ENCODE data around the gene ATP10B.

The ATP10B gene

DNA sequence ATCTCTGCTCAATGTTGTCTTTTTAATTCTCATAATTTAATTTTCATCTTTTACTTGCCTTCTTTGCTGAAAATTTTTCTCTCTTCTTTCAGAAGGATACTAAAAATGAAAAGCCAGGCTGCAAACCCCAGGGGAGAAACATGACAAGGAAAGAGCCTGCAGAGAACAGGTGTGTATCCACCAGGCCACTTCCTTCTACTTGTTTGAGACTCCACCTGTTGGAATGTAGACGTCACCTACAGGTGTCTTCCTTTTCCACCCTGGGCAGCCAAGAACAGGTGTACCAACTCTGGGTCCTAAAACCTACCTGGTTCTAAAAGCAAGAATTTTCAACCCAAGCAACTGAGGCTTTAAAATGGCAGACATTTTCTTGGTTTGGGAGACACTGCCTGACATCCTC is 166.8 kb downstream of the ATP10B start:
- no peak for DNase-seq

DNA sequence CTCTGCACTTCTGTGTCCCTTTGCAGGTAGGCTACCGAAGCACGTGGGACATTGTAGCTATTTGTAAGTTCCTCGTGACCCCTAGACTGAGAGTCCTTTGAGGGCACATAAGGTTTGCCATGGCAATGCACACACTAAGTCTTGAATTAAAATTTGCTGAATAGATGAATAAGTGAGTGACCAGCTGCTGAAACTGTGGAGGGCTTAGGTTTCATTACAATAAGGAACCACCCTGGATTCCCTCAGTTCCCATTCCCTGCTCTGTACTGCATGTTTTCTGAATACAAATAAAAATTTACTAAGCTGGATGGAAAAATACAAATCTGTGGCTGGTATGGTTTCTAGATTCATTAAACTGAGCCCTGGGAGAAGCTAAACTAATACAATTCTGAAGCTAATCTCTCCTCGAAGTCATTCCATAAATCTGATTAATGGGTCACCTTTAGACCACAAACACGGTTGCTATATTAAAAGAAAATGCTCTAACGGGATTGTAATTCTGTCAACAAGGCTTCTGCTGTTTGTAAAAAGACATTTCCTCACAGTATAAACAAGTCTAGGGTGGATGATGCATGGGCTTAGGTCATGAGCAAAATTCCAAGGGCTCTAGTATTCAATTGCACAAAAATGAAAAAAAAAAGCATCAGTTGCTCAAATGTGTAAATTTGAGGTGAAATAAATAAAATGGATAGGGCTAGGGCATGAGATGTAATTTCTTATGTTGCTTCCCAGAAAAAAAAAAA is 172.3 kb downstream of the ATP10B start:
- DNase-seq, result peak; percentile 12

DNA sequence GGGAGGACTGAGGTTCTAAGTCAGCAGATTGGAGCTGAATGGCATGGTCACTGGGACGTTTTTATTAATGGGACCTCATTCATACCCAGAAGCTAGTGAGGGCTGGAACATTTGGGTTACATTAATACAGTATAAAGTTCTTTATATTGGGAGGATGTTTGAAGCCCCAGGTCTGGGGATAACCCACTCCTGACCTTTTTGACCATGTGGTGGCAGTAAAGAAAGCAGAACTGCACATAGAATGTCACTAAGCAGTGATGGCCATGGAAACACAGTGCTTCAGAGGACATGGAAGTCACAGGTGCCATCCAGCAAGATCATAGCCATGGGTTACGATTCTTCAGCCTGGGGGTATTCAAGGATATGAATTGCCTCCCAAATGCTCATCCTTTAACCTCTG is 176.0 kb downstream of the ATP10B start:
- DNase-seq, result peak; percentile 22

DNA sequence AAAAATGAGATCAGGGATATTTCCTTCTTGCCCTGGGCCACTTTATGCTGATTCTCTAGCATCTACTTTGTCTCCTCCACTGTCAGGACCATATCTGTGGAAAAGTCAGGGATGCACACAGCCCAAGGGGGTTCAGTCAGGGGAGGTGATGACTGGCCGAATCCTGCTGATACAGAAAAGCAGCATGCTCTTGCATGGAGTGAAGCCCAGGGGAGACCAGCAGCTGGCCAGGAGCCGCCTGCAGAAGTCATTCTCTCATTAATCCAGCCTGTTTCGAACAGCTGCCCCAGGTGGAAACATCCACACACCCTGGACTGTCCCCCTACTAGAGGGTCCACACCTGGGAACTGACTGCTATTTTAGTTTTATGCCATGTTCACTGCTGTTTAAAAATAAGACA is 177.1 kb downstream of the ATP10B start:
- no peak for DNase-seq

DNA sequence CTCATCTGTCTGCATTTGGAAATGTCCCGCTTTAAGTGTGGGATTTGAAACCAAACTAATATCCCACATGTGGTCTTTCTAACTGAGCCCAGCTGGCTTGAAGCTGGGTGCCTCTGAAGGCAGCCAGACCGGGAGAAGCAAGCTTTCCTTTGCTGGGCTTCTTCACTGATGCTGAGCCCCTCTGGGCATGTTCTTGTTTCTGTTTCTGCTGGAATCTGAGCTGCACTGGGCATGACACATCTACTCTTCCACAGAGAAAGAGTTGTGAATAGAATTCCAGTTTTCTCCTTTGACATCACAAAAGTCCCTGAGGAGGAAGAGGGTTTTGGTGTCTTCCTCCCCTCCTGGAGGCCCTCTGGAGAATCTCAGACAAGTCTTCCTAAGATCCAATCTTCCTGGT is 179.5 kb downstream of the ATP10B start:
- DNase-seq, result no peak

DNA sequence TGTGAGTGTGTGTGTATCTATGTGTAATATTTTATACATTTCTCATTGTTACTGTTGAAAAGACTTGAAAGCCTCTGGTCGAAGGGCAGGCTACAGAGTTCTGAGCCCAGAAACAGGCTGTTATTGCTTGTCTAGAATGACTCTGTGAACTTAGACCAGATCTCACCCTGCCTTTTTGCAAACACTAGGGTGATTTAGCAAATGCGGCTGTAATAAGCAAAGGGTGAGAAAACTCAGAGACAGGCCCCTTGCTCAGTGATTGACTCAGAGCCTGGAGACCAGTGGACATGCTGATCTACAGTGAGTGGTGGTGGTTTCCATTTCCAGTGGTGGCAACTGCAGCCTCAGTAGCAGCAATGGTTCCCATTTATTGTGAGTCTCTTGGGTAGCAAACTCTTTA is 183.7 kb downstream of the ATP10B start:
- no peak for DNase-seq

DNA sequence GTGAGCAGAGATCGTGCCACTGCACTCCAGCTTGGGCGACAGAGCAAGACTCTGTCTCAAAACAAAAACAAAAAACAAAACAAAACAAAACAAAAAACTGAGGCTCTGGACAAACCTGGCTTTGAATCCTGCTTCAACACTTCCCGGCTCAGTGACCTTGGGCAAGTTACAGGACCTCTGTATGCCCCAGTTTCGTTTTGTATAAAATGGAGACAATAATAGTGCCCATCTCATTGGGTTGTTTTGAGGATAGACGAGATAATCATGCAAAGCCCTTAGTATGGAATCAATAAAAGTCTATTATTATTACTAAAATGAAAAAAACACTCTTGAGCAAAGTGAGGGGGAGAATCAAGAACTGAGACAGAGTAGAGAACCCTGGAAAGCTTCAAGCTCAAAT is 184.9 kb downstream of the ATP10B start:
- DNase-seq, result no peak

DNA sequence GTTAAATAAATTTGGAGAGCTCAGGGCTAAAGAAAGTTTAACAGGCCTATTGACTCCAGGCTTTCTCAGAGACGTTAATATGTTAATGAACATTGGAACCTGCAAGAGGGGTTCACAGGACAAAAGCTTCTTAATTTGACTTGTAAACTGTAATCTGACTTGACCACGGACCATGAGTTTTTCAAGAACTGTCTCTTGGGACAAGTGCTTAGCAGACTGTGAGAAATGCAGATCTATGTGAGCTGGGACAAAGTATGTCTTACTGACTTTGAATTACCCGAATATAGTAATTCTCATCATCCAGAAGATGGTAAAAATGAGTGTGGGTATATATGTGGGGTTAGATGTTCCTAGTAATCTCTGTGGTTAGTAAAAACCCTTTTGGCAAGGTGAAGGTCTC is 186.6 kb downstream of the ATP10B start:
- DNase-seq, result no peak

DNA sequence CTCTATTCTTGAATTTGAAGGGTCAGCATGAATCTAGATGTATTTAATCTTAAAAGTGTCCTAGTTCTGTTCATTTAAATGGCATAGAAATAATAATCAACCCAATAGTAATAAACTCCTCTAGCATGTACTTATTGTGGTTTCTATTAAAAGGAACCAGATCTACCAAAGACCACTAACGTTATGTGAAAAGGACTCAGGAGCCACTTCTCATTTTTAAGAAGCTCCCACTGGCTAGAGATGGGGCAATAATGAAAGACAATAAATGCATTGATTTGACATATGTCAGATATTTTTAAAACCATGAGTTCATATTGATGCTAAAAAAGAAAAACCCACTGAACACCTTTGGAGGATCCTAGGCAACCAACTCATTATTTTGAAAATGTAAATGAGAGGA is 191.9 kb downstream of the ATP10B start:
- no peak for DNase-seq

DNA sequence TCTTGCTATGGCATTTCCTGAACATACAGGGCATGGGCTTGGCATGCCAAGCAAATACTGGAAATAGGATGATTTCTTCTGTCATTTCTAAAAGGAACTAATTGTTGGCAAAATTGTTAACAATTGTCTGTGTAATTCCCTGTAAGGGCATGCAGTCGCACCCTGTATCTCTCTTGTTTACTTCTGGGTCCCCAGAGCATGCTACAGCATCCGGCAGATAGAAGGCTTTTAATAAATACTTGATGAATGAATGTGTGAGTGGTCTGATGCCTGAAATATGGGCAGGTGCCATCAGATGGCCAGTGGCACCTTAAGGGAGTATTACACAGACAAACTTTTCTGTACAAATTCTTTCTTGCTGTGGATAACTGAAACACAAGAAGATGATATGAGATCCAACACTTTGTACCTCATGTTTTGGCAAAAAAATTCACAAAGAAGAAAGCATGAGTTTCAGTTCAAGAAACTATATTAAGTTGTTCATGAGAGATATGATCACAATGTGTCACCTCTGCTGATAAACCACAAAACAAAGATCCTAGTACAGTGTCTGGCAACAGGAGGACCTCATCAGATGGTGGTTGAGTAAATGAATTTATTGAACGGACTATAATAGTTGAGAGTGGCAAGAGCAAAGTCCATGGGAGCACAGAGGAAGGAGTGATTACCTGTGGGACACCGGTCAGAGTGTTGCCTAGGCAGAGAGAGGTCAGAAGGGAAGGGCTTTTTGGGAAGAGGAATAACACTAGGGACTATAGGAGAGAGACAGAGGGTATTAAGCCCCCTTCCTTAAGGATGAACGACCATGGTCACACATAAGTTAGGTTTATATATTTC is 194.2 kb downstream of the ATP10B start:
- no peak for DNase-seq

DNA sequence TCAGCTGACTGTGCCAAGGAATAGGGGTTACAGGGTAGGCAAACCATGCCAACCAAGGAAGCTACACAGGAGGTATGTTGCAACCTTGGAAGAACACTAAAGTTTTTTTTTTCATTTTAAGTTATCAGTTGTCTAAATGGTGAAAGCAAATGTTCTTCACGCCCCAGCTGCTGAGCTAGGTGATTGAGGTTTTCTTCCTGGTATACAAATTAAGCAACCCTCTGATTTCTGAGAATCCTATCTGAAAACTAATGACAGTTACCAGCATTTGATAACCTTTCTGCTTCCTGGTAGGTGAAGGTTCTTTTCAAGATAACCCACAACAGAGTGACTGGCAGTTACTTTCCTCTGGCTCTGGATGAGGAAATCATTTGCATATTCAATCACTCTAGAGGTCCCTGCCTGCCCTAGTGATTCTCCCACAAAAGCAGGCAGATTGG is 194.9 kb downstream of the ATP10B start:
- DNase-seq, result no peak

DNA sequence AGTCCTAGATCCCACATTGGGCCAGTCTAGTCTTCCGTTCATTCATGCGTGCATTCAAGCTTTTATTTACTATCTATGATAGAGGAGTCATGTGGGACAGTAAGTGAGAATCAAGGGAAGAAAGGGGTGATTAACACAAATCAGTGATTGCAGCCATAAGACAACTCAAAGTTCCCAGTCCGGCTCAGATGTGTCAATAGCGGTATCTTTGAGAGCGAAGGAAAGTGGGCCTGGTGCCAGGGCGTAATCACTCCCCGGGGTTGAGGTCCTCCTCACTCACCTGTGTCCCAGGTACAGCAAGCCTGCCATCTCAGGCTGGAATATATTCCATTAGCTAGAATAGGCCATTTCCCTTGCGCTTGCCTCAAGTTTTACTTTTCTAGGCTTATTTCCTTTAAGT is 196.3 kb downstream of the ATP10B start:
- DNase-seq, result no peak

DNA sequence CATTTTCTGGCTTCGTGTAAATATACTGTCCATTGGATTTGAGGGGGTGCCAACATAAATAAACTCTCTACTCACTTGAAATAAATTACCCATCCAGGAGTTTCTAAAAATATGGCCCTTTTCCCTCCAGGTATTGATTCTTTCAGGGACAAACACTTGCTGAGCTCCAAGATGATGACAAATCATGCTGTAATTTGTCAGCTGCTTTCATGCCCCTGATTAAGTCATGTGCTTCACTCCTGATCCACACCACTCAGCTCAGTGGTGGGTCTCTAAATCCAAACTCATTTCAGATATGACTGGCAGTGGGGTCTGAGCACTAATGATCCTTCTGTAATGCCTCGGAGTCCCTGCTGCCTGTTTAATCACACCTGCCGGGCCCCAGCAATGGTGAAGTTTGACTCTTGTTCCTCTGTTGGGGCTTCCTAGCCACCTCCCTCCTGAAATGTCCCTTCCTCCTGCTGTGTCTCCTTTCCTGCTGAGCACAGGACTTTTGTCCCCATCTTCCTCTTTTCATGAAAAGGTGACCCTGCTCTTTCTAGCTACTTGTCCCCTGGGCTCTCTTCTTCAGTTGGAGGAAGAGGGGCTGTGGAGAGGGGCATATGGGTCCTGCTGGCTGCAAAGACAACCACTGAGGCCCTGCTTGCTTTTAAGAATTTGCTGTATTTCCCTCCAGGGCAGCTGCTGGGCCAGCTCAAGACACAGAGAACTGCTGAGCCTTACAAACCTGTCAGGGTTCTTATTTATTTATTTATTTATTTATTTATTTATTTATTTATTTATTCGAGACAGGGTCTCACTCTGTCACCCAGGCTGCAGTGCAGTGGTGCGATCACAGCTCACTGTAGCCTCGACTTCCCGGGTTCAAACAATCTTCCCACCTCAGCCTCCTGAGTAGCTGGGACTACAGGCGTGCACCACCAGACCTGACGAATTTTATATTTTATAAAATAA is 200.0 kb downstream of the ATP10B start:
- no peak for DNase-seq

DNA sequence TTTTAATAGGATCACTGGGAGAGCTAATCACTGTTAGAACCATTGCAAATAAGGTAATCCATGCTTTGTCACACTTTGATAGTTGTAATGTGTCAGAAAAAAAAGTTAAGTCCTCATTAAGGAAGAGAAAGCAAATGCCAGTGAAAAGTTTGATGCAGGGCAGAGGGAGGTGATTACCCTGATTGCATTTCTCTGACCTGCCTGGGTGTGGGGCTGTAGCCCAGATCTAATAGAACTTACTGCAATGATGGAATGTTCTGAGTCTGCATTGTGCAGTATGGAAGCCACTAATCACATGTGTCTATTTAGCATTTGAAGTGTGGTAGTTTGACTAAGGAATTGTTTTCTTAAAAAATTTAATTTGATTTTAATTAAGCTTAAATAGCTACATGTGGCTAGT is 202.7 kb downstream of the ATP10B start:
- peak; percentile 33 for DNase-seq

DNA sequence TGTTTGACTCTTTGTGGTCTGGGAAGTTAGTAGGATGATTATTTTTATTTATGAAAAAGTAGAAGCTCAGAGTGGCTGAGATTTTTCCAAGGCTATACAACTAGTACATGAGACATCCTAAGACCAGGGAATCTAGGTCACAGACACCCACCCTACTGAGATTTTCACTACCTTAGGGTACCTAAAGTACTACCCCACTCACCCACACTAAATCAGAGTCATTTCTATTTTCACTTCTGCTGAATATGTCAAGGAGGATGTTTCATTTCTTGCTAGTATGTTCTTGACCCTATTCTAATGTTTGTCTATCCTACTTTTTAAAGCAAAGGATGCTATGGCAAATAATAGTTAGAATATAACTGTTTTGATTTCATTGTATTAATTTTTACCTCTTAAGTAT is 206.0 kb downstream of the ATP10B start:
- no peak for DNase-seq

DNA sequence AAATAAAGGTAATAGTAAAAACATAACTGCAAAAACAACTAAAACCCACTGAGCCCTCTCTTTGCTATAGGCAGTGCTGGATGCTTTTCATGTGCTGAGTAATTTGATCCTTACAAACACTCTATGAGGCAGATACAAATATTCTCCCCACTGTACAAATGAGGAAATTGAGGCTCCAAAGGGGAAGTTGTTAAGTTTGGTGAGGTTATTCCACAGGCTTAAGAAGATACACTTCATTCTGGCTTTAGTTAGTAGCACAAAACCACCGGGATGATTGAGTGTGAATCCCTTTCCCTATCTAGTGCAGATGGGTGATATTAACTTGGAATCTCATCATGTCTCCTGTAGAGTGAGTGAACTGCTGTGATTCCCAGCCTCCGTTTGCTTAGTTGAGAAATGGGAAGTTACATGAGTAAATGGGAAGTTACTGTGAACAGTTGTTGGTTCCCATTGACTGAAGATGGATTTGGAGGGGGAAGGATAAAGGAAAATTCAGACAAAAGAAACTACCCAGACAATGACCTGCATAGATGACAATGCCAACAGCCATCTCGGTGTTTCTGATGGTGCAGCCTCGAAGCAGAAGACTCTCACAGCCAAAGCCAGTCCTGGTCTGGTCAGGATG is 208.3 kb downstream of the ATP10B start:
- peak; percentile 63 for DNase-seq

DNA sequence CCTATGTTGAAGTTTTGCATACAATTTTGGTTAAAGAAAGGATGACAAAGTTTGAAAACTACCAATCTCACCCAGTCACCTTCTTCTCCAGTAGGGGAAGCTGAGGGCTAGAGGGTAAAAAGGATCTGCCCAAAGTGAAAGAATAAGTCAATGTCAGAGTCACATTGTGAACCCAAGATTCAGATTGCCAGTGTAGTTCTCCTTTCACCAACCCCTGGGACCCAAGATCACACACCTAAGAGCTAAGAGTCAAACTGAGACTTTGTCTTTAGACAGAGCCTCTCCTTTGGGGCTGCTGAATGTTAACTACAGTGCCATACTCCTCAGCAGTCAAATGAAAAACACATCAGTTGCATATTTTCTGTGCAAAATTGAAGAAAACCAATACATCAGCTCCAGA is 210.6 kb downstream of the ATP10B start:
- peak; percentile 5 for DNase-seq

DNA sequence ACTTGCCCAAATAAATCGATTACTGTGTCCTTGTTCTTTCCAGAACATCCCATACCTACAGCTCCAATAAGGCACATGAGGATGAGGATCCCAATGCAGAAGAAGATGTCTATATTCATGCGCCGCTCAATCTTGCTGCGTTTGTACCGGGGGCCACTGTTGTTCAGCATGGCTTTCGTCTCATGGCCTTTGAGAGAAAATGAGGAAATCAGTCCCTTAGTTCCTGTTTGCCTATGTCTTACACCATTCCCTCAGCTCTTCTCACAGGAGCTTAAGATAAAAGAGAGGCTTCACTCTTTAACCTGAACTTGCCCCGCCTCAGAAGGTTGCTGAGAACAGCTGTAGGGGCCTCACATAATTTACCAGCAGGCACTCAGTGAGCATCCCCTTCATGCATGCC is 211.6 kb downstream of the ATP10B start:
- peak; percentile 57 for DNase-seq

DNA sequence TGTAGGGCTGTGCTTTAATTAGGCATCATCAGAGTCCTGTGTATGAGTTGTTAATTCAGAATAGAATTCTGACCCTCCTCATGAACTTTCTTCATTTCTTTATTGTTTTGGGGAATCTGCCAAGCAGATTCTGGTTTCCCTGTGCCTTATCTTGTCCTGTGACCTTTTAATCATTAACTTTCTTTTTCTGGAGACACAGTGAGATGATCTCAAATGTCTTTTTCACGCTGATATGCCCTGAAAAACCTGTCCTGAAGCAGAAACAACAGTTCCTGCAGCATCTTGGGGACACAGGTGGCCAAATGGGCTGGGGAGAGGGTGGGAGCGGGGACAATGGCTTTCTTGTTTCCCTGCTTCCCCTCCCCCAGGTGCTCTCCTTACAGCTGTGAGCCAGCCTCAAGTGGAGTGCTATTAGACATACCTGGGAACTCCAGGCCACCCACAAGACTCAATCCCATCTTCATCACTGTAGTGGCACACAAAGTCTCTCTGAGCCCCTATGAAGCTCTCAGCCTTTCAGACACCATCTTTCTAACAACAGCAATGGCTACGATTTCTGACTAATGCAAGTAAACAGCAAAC is 213.8 kb downstream of the ATP10B start:
- no peak for DNase-seq

DNA sequence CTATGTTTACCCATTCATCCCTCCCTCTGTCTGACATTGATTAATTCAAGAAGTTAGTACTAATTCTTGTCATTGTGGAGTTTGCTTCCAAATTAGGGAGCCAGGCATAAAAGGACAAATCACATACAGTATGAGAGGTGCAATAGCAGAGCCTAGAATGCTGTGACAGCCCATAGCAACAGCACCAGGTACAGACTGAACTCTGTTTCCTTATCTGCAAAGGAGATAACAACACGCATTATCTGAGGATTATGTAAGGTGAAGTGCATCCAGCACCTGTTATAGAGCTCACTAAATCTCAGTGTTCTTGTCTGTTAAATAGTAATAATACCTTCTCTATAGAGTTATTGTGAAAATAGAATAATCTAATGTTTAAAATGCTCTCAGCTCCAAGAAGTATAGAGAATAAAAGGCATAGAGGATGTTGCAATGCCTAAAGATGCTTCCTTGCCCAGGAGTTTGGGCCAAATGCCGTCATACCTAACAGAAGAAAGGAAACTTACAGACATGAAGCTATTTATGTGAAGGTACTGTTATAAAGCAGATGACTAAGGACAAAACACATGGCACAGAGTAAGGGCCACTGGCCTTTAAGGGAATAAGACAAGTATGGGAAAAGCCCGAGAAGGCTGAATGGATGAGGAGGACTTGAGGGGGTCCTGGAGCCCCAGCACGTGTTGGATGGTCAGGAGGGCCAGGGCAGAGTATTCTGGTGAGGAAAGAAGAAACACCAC is 214.5 kb downstream of the ATP10B start:
- DNase-seq, result no peak

DNA sequence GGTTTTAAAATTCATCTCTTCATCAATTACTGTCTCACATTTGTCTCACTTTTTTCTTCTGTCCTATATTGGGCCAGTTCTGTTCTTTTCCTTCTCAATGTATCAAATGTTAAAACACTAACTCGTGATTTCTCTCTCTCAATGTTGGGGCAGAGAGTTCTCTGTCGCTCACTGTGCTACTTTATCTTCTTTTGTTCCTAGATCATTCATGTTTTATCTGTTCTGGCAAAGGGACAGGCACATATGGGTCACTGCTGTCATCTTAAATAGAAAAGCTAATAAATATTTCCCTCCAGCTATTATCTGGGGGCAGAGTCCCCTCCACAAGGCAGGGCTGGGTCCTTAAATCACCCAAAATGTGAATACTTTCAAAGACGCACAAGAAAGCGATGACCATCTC is 216.3 kb downstream of the ATP10B start:
- DNase-seq, result no peak

DNA sequence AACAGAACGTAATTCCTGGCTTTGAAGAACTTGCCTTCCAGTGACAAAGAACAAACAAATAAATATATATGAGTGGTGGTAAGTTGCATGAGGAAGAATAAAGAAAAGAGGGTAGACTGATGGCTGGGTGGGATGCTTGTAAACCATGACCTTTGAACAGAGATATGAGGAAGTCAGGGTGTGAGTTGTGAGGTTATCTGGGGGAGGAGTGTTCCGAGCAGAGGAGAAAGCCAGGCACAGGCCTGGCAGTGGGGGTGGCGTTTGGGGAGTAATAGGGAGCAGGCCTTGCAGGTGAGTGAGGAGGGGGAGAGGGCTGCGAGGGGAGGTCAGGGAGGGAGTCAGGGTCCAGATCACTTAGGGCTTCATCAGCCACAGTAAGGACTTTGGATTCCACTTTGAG is 217.0 kb downstream of the ATP10B start:
- no peak for DNase-seq

Data from inflammatory macrophage treated with lipopolysaccharide for 4 hours (primary cell).